Mesendoderm (in vitro differentiated cells): Measurements from ENCODE around the gene GRK1.

Experiments
- DNase-seq: peaks from one replicate; pipeline ENCODE4 v3.0.0; 2013
- H2AK5ac ChIP-seq: 2 replicates; pipeline ENCODE4 v1.6.1; 2013; ENCODE audit warnings: low read length, inconsistent platforms
- H2BK120ac ChIP-seq: 2 replicates; pipeline ENCODE4 v1.6.1; 2013; ENCODE audit warnings: low read depth, mild to moderate bottlenecking, low read length, moderate library complexity, mixed read lengths
- H2BK15ac ChIP-seq: replicated peaks from 2 replicates; pipeline ENCODE4 v1.6.1; 2013; ENCODE audit warnings: low read depth, mild to moderate bottlenecking, moderate library complexity
- H2BK5ac ChIP-seq: 2 replicates; pipeline ENCODE4 v1.6.1; 2013; ENCODE audit warnings: low read length, inconsistent platforms
- H3K18ac ChIP-seq: 2 replicates; pipeline ENCODE4 v1.6.1; 2013; ENCODE audit warnings: mild to moderate bottlenecking, low read length, mixed read lengths
- H3K23ac ChIP-seq: one replicate; pipeline ENCODE4 v1.6.1; 2013; ENCODE audit warnings: low read length
- H3K27ac ChIP-seq: 2 replicates; pipeline ENCODE4 v1.5.1; 2013; ENCODE audit warnings: low read depth, mild to moderate bottlenecking, inconsistent platforms, low read length, moderate library complexity
- H3K27me3 ChIP-seq: 2 replicates; pipeline ENCODE4 v1.6.1; 2013; ENCODE audit warnings: low read length, control low read depth, mild to moderate bottlenecking, inconsistent platforms; ENCODE audit not compliant: insufficient read depth, poor library complexity
- H3K36me3 ChIP-seq: 2 replicates; pipeline ENCODE4 v1.6.1; 2013; ENCODE audit warnings: low read length, inconsistent platforms; ENCODE audit not compliant: control insufficient read depth, insufficient read depth
- H3K4ac ChIP-seq: one replicate; pipeline ENCODE4 v1.6.1; 2013; ENCODE audit warnings: low read depth, mild to moderate bottlenecking, low read length, moderate library complexity
- H3K4me1 ChIP-seq: 2 replicates; pipeline ENCODE4 v1.6.1; 2013; ENCODE audit warnings: low read depth, low read length, inconsistent platforms; ENCODE audit not compliant: control insufficient read depth
- H3K4me2 ChIP-seq: 2 replicates; pipeline ENCODE4 v1.6.1; 2013; ENCODE audit warnings: low read length
- H3K4me3 ChIP-seq: 2 replicates; pipeline ENCODE4 v1.5.1; 2013; ENCODE audit warnings: mild to moderate bottlenecking, low read length
- H3K56ac ChIP-seq: one replicate; pipeline ENCODE4 v1.6.1; 2013; ENCODE audit warnings: low read length
- H3K79me1 ChIP-seq: 2 replicates; pipeline ENCODE4 v1.6.1; 2013; ENCODE audit warnings: low read length, inconsistent platforms
- H3K79me2 ChIP-seq: 2 replicates; pipeline ENCODE4 v1.6.1; 2013; ENCODE audit warnings: mild to moderate bottlenecking, low read length; ENCODE audit not compliant: control insufficient read depth, insufficient read depth
- H3K9ac ChIP-seq: 2 replicates; pipeline ENCODE4 v1.6.1; 2013; ENCODE audit warnings: low read length, inconsistent platforms
- H4K5ac ChIP-seq: one replicate; pipeline ENCODE4 v1.6.1; 2013; ENCODE audit warnings: low read length
- H4K8ac ChIP-seq: one replicate; pipeline ENCODE4 v1.6.1; 2013; ENCODE audit warnings: low read depth, mild to moderate bottlenecking, control low read depth, low read length, moderate library complexity
- WGBS: extraction: QIAGEN DNeasy Blood & Tissue Kit; methylation state at CpG from one replicate; pipeline ENCODE4 v1.1.7; 2013; ENCODE audit warnings: low lambda C conversion rate, missing lambda C conversion rate; ENCODE audit not compliant: insufficient coverage; ENCODE audit errors: extremely low coverage; 5-methylcytosine and 5-hydroxymethylcytosine counted together

Gene GRK1

GRCh38 chr13:113767366-113767765, 100.3 kb downstream of the GRK1 start:
- Histone ChIP-seq H3K36me3 (no peaks in the 10 kb centered on the region), H4K8ac (no peak overlapping the region), H3K4me1 (no peaks in the 10 kb centered on the region), H3K27ac (no peak overlapping the region), H3K79me1 (no peaks in the 10 kb centered on the region), H3K4me2 (no peak overlapping the region), H2BK15ac (no peak overlapping the region), H2AK5ac (no peak overlapping the region), H3K79me2 (no peaks in the 10 kb centered on the region), H3K27me3 (no peaks in the 10 kb centered on the region), H2BK120ac (no peak overlapping the region), H3K23ac (no peak overlapping the region), H3K4ac (no peak overlapping the region), H3K56ac (no peak overlapping the region), H3K9ac (no peak overlapping the region), H2BK5ac (no peak overlapping the region), H3K18ac (no peak overlapping the region), H4K5ac (no peak overlapping the region), H3K4me3 (no peak overlapping the region)
- no CpG with 5 or more reads among the region's 2 CpGs for WGBS
- DNase-seq = no peak

GRCh38 chr13:113768018-113768905, 101.2 kb downstream of the GRK1 start:
- Histone ChIP-seq H3K4ac (no peak overlapping the region), H3K4me2 (no peak overlapping the region), H3K9ac (no peak overlapping the region), H2BK15ac (no peak overlapping the region), H2AK5ac (no peak overlapping the region), H3K18ac (no peak overlapping the region), H4K5ac (no peak overlapping the region), H3K27me3 (no peaks in the 10 kb centered on the region), H3K79me1 (no peaks in the 10 kb centered on the region), H2BK120ac (no peak overlapping the region), H3K4me3 (no peak overlapping the region), H3K4me1 (no peaks in the 10 kb centered on the region), H3K56ac (no peak overlapping the region), H4K8ac (no peak overlapping the region), H2BK5ac (no peak overlapping the region), H3K36me3 (no peaks in the 10 kb centered on the region), H3K23ac (no peak overlapping the region), H3K79me2 (no peaks in the 10 kb centered on the region), H3K27ac (no peak overlapping the region)
- no CpG with 5 or more reads among the region's 28 CpGs for WGBS
- DNase-seq = no peak

- H4K5ac ChIP-seq = no peak overlapping the region
- H3K36me3 ChIP-seq = no peaks in the 10 kb centered on the region
Measured at GRCh38 chr13:113769106-113769505, 102.1 kb downstream of the GRK1 start.

GRCh38 chr13:113769881-113770280, 102.9 kb downstream of the GRK1 start:
- Histone ChIP-seq H3K36me3 (no peaks in the 10 kb centered on the region), H2BK120ac (no peak overlapping the region), H3K27ac (no peak overlapping the region), H3K4ac (no peak overlapping the region), H3K79me2 (no peaks in the 10 kb centered on the region), H3K4me3 (no peak overlapping the region), H3K27me3 (no peaks in the 10 kb centered on the region), H3K4me2 (no peak overlapping the region), H3K9ac (no peak overlapping the region), H3K56ac (no peak overlapping the region), H2AK5ac (no peak overlapping the region), H3K23ac (no peak overlapping the region), H4K8ac (no peak overlapping the region), H3K79me1 (no peaks in the 10 kb centered on the region), H2BK15ac (no peak overlapping the region), H3K18ac (no peak overlapping the region), H3K4me1 (no peaks in the 10 kb centered on the region), H2BK5ac (no peak overlapping the region), H4K5ac (no peak overlapping the region)
- WGBS = no CpG with 5 or more reads among the region's 13 CpGs
- DNase-seq = no peak

More at GRCh38 chr13:113769106-113769505, 102.1 kb downstream of the GRK1 start:
- H2BK5ac ChIP-seq = no peak overlapping the region
- H3K79me2 ChIP-seq = no peaks in the 10 kb centered on the region
- no peak for DNase-seq
- H3K27me3 ChIP-seq = no peaks in the 10 kb centered on the region
- no peak overlapping the region for H3K4me3 ChIP-seq
- H3K56ac ChIP-seq = no peak overlapping the region
- no peak overlapping the region for H3K18ac ChIP-seq
- WGBS = no CpG with 5 or more reads among the region's 5 CpGs
- H3K23ac ChIP-seq = no peak overlapping the region
- H3K9ac ChIP-seq = no peak overlapping the region
- H3K4me2 ChIP-seq = no peak overlapping the region
- H3K4ac ChIP-seq = no peak overlapping the region
- H3K4me1 ChIP-seq = no peaks in the 10 kb centered on the region
- no peaks in the 10 kb centered on the region for H3K79me1 ChIP-seq
- no peak overlapping the region for H3K27ac ChIP-seq
- no peak overlapping the region for H2BK120ac ChIP-seq
- no peak overlapping the region for H2AK5ac ChIP-seq
- no peak overlapping the region for H2BK15ac ChIP-seq
- H4K8ac ChIP-seq = no peak overlapping the region

- Histone ChIP-seq H3K4me2 (no peak overlapping the region), H3K9ac (no peak overlapping the region), H3K23ac (no peak overlapping the region), H3K18ac (no peak overlapping the region), H3K79me1 (no peaks in the 10 kb centered on the region), H3K4ac (no peak overlapping the region), H3K79me2 (no peaks in the 10 kb centered on the region), H2BK120ac (no peak overlapping the region), H4K8ac (no peak overlapping the region), H2BK15ac (no peak overlapping the region), H2AK5ac (no peak overlapping the region), H3K56ac (no peak overlapping the region), H3K4me1 (no peaks in the 10 kb centered on the region), H3K27me3 (no peaks in the 10 kb centered on the region), H3K27ac (no peak overlapping the region), H4K5ac (no peak overlapping the region), H3K4me3 (no peak overlapping the region), H2BK5ac (no peak overlapping the region), H3K36me3 (no peaks in the 10 kb centered on the region)
- DNase-seq = no peak
- no CpG with 5 or more reads among the region's 8 CpGs for WGBS
Measured at GRCh38 chr13:113770441-113770840, 103.4 kb downstream of the GRK1 start.

- DNase-seq = no peak
- no peak overlapping the region for H3K23ac ChIP-seq
- no peak overlapping the region for H3K4me2 ChIP-seq
- H3K4me3 ChIP-seq = no peak overlapping the region
- no peaks in the 10 kb centered on the region for H3K36me3 ChIP-seq
- H3K9ac ChIP-seq = no peak overlapping the region
- H2BK120ac ChIP-seq = no peak overlapping the region
- no peak overlapping the region for H4K5ac ChIP-seq
- H2AK5ac ChIP-seq = no peak overlapping the region
- no peaks in the 10 kb centered on the region for H3K79me2 ChIP-seq
- H3K4ac ChIP-seq = no peak overlapping the region
- no peaks in the 10 kb centered on the region for H3K79me1 ChIP-seq
- WGBS = no CpG with 5 or more reads among the region's 5 CpGs
- H2BK5ac ChIP-seq = no peak overlapping the region
- H3K18ac ChIP-seq = no peak overlapping the region
- no peak overlapping the region for H4K8ac ChIP-seq
- H3K27ac ChIP-seq = no peak overlapping the region
- H3K4me1 ChIP-seq = no peaks in the 10 kb centered on the region
- no peak overlapping the region for H3K56ac ChIP-seq
- H2BK15ac ChIP-seq = no peak overlapping the region
- H3K27me3 ChIP-seq = no peaks in the 10 kb centered on the region
Measured at GRCh38 chr13:113770937-113771336, 103.9 kb downstream of the GRK1 start.
